IMR-90 (cell line): ENCODE results near the gene RERE. TPM values are rescaled to one million over a fixed set of nuclear protein-coding genes. Genes with fewer than 3 reads are reported as not detected.

Experiments used
- ATAC-seq: fragments of 200-7000 bp; cut with Tn5 transposase; 2 replicates; pipeline ENCODE4 v1.9.1; 2020; ENCODE audit warnings: low read depth, mild to moderate bottlenecking, moderate library complexity
- BruUV-seq: library from RNA; stranded (reverse); fragments of 400-500 nt; replicated peaks from 2 replicates; lab custom pipeline; 2021; lab: Mats Ljungman, UMichigan
- CTCF ChIA-PET: fragments of 300-600 bp; formaldehyde crosslinking; extraction: SDS; loops from one replicate; lab custom pipeline; 2021; ENCODE audit warnings: antibody characterized with exemption; lab: Yijun Ruan, JAX
- POLR2A ChIA-PET: fragments of 300-600 bp; sonication (Branson Sonifier 250); formaldehyde crosslinking; loops from one replicate; lab custom pipeline; 2022; ENCODE audit warnings: antibody characterized with exemption; ENCODE audit not compliant: unreplicated experiment; lab: Charles Lee
- DNase-seq: peaks from one replicate; pipeline ENCODE4 v3.0.0; 2013
- H2AFZ ChIP-seq: replicated peaks from 2 replicates; pipeline ENCODE3; 2013; ENCODE audit warnings: low read length, mild to moderate bottlenecking; ENCODE audit not compliant: poor library complexity
- H2AK5ac ChIP-seq: 2 replicates; pipeline ENCODE4 v1.6.1; 2013; ENCODE audit warnings: low read depth, low read length, inconsistent platforms
- H2AK9ac ChIP-seq: replicated peaks from 2 replicates; pipeline ENCODE3; 2013; ENCODE audit warnings: mild to moderate bottlenecking, low read depth, low read length, moderate library complexity; ENCODE audit not compliant: poor library complexity
- H2BK120ac ChIP-seq: 2 replicates; pipeline ENCODE4 v1.6.1; 2013; ENCODE audit warnings: low read depth, low read length, inconsistent platforms
- H2BK15ac ChIP-seq: 3 replicates; pipeline ENCODE4 v1.6.1; 2013; ENCODE audit warnings: low read depth, low read length, inconsistent platforms
- H2BK20ac ChIP-seq: 2 replicates; pipeline ENCODE4 v1.6.1; 2013; ENCODE audit warnings: low read depth, mild to moderate bottlenecking, inconsistent platforms, low read length, moderate library complexity
- H2BK5ac ChIP-seq: 2 replicates; pipeline ENCODE4 v1.6.1; 2013; ENCODE audit warnings: mild to moderate bottlenecking, low read depth, low read length, inconsistent platforms; ENCODE audit not compliant: poor library complexity, severe bottlenecking
- H3K14ac ChIP-seq: replicated peaks from 2 replicates; pipeline ENCODE4 v1.6.1; 2013; ENCODE audit warnings: low read depth, low read length, inconsistent platforms
- H3K18ac ChIP-seq: 2 replicates; pipeline ENCODE4 v1.6.1; 2013; ENCODE audit warnings: low read depth, low read length, control low read depth
- H3K23ac ChIP-seq: 2 replicates; pipeline ENCODE4 v1.6.1; 2013; ENCODE audit warnings: low read depth, low read length, inconsistent platforms
- H3K27ac ChIP-seq: 2 replicates; pipeline ENCODE4 v1.5.1; 2013; ENCODE audit warnings: mild to moderate bottlenecking, control low read depth, low read length; ENCODE audit not compliant: insufficient read depth
- H3K27me3 ChIP-seq: 2 replicates; pipeline ENCODE4 v1.6.1; 2013; ENCODE audit warnings: low read length; ENCODE audit not compliant: control insufficient read depth, insufficient read depth
- H3K36me3 ChIP-seq: 2 replicates; pipeline ENCODE4 v1.6.1; 2013; ENCODE audit warnings: low read length, mixed read lengths; ENCODE audit not compliant: control insufficient read depth, insufficient read depth
- H3K4ac ChIP-seq: 2 replicates; pipeline ENCODE4 v1.6.1; 2013; ENCODE audit warnings: low read depth, low read length, inconsistent platforms
- H3K4me1 ChIP-seq: 2 replicates; pipeline ENCODE4 v1.6.1; 2013; ENCODE audit warnings: low read length, mixed read lengths; ENCODE audit not compliant: control insufficient read depth, insufficient read depth
- H3K4me2 ChIP-seq: 2 replicates; pipeline ENCODE4 v1.6.1; 2013; ENCODE audit warnings: low read depth, mild to moderate bottlenecking, control low read depth, low read length, moderate library complexity
- H3K4me3 ChIP-seq: 2 replicates; pipeline ENCODE4 v1.5.1; 2013; ENCODE audit warnings: low read depth, mild to moderate bottlenecking, control low read depth, low read length, moderate library complexity; ENCODE audit not compliant: insufficient read depth
- H3K56ac ChIP-seq: 2 replicates; pipeline ENCODE4 v1.6.1; 2013; ENCODE audit warnings: low read length, inconsistent platforms; ENCODE audit not compliant: insufficient read depth; ENCODE audit errors: extremely low read depth
- H3K79me1 ChIP-seq, 2 experiments: 2 replicates each; pipeline ENCODE4 v1.6.1; 2013; ENCODE audit warnings: low read length in 2 of 2, inconsistent platforms in 1 of 2, low read depth in 1 of 2
- H3K9ac ChIP-seq: 2 replicates; pipeline ENCODE4 v1.6.1; 2013; ENCODE audit warnings: low read depth, low read length, control low read depth
- H3K9me1 ChIP-seq: 2 replicates; pipeline ENCODE4 v1.6.1; 2013; ENCODE audit warnings: low read length, inconsistent platforms; ENCODE audit not compliant: insufficient read depth
- H3K9me3 ChIP-seq: 2 replicates; pipeline ENCODE4 v1.6.1; 2013; ENCODE audit warnings: low read length; ENCODE audit not compliant: control insufficient read depth, insufficient read depth
- H4K20me1 ChIP-seq: 2 replicates; pipeline ENCODE4 v1.6.1; 2013; ENCODE audit warnings: low read length, inconsistent platforms; ENCODE audit not compliant: insufficient read depth
- H4K5ac ChIP-seq: 2 replicates; pipeline ENCODE4 v1.6.1; 2013; ENCODE audit warnings: mild to moderate bottlenecking, low read depth, low read length, control low read depth
- H4K8ac ChIP-seq, 2 experiments: 2 replicates each; pipeline ENCODE4 v1.6.1; 2013; ENCODE audit warnings: low read depth in 2 of 2, low read length in 2 of 2, control low read depth in 1 of 2, inconsistent platforms in 1 of 2
- H4K91ac ChIP-seq: 2 replicates; pipeline ENCODE4 v1.6.1; 2013; ENCODE audit warnings: low read depth, low read length, inconsistent platforms; ENCODE audit not compliant: insufficient read depth
- MAZ ChIP-seq: IDR thresholded peaks from 2 replicates; pipeline ENCODE4 v1.6.1; 2012; ENCODE audit warnings: low read depth, mild to moderate bottlenecking, low read length, improper control_type of control experiment, moderate library complexity, borderline replicate concordance
- POLR2A ChIP-seq: IDR thresholded peaks from 2 replicates; pipeline ENCODE4 v1.6.1; 2012; ENCODE audit warnings: mild to moderate bottlenecking, low read depth, low read length
- RAD21 ChIP-seq: IDR thresholded peaks from 2 replicates; pipeline ENCODE4 v1.6.1; 2012; ENCODE audit warnings: low read length, improper control_type of control experiment
- SMC3 ChIP-seq: fragments of 150-350 bp; IDR thresholded peaks from 2 replicates; pipeline ENCODE4 v1.6.1; 2016; ENCODE audit warnings: low read depth, mild to moderate bottlenecking, antibody characterized with exemption, low read length, moderate library complexity
- WGBS, 2 experiments: methylation state at CpG; one replicate each; pipeline versions ENCODE4 v1.1.5 to v1.1.7; 2013; ENCODE audit warnings: missing lambda C conversion rate in 2 of 2; ENCODE audit not compliant: insufficient read length in 1 of 2; ENCODE audit errors: extremely low coverage in 2 of 2; 5-methylcytosine and 5-hydroxymethylcytosine counted together
- dilution Hi-C: fragments of 300-500 bp; cut with HindIII; formaldehyde crosslinking; loops from one replicate; pipeline ENCODE4 v1.14.3; 2018; ENCODE audit warnings: low sequenced_read_pairs; ENCODE audit not compliant: unreplicated experiment
- in situ Hi-C: fragments of 300-500 bp; cut with MboI; formaldehyde crosslinking; loops from 3 replicates; pipeline ENCODE4 v1.14.3; 2019; ENCODE audit warnings: low sequenced_read_pairs, inconsistent platforms, mixed read lengths
- intact Hi-C: fragments of 100-400 bp; cut with micrococcal nuclease; formaldehyde crosslinking; loops from 2 replicates; pipeline ENCODE4 v1.10.0; 2022
- polyA plus RNA-seq, 3 experiments: library from polyadenylated mRNA; depleted of rRNA; stranded (reverse); fragments of >200 nt; gene quantifications; 2 replicates each; pipeline ENCODE4 v1.2.3, GENCODE V29; 2012; ENCODE audit warnings: low replicate concordance in 1 of 3
- total RNA-seq: library from RNA; depleted of rRNA; stranded (reverse); fragments of >200 nt; gene quantifications from 2 replicates; pipeline ENCODE4 v1.2.3, GENCODE V29; 2012
- TF ChIP-seq, protein P1 (sequence below): conservative IDR thresholded peaks from 2 replicates; pipeline ENCODE4 v1.5.1; 2012; ENCODE audit warnings: mild to moderate bottlenecking, low read depth, low read length, improper control_type of control experiment

RERE gene
- total and polyA plus RNA-seq, 2 of the 4 experiments (the other 2 are of a cell fraction) = 11.5 to 25.1 TPM

DNA sequence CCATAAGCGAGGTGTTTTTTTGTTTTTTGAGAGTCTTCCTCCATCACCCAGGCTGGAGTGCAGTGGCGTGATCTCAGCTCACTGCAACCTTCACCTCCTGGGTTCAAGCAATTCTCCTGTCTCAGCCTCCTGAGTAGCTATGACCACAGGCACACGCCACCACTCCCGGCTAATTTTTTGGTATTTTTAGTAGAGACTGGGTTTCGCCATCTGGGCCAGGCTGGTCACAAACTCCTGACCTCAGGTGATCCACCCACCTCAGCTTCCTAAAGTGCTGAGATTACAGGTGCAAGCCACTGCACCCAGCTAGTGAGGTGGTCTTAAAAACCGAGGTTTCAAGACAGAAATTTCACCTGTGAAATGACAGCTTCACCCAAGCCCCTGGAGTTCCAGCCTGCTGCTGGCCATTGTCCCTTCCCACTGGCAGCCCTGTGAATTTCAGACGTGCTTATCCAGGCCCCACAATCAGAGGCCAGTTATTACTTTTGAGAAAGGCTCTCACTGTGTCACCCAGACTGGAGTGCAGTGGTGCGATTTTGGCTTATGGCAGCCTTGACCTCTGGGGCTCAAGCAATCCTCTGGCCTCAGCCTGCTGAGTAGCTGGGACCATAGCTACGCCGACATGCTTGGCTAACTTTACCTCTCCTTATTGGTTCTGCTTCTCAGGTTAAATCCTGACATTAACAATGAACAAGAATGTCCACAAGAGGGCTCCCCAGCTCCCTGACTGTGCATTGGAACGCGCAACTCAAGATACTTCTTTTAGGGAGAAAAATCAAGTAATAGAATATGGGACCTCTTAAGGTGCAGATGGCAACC lies 41.7 kb upstream of the RERE start:
- peak; percentile 67 for DNase-seq
- 95% methylated on average over 2 of the region's 12 CpGs; no CpG with 5 or more reads in 1 of the 2 experiments for WGBS, 2 experiments

More for the DNA sequence above, 41.7 kb upstream of the RERE start:
- Histone ChIP-seq H3K36me3 (peaks cover 60% of the 10 kb centered on the region), H3K4me3 (no peak overlapping the region), H2AFZ (no peak overlapping the region), H2AK9ac (no peak overlapping the region), H3K9ac (no peak overlapping the region), H3K14ac (no peak overlapping the region), H4K8ac (no peak overlapping the region), H3K23ac (no peak overlapping the region), H2BK120ac (no peak overlapping the region), H3K79me1 (peaks cover 17 to 49% of the 10 kb centered on the region in 2 experiments), H3K4me2 (no peak overlapping the region), H2BK15ac (no peak overlapping the region), H3K18ac (no peak overlapping the region), H3K56ac (no peak overlapping the region), H2BK20ac (no peak overlapping the region), H3K9me3 (no peaks in the 10 kb centered on the region), H3K27me3 (no peaks in the 10 kb centered on the region), H2AK5ac (peak overlapping the region; percentile 20; the same call in 1 of the 2 replicates), H4K91ac (no peak overlapping the region), H4K20me1 (peaks cover 75% of the 10 kb centered on the region), H3K9me1 (peaks cover 6% of the 10 kb centered on the region; the same call in 1 of the 2 replicates), H3K4ac (no peak overlapping the region), H2BK5ac (no peak overlapping the region), H3K27ac (no peak overlapping the region), H4K5ac (no peak overlapping the region), H3K4me1 (peaks cover 8% of the 10 kb centered on the region)
- in situ Hi-C loops (loop anchor here (25.0 kb wide), 1 partner anchor 872 kb away; no protein-coding TSS in a partner anchor), dilution Hi-C loops (no loop called here), intact Hi-C loops (loop anchor here (1.0 to 10.0 kb wide), 2 partner anchors 129 to 394 kb away; no protein-coding TSS in a partner anchor)
- CTCF ChIA-PET = interaction anchor here (0.5 to 2.0 kb wide), 5 partner anchors 10 to 132 kb away, joined by 3 to 15 read pairs (median 3); no protein-coding TSS in a partner anchor
- POLR2A ChIA-PET = interaction anchor here (0.5 kb wide), 1 partner anchor 263 kb away, joined by 4 read pairs; no protein-coding TSS in a partner anchor
- peak; percentile 38 for ATAC-seq
- TF ChIP-seq, protein P1, sequence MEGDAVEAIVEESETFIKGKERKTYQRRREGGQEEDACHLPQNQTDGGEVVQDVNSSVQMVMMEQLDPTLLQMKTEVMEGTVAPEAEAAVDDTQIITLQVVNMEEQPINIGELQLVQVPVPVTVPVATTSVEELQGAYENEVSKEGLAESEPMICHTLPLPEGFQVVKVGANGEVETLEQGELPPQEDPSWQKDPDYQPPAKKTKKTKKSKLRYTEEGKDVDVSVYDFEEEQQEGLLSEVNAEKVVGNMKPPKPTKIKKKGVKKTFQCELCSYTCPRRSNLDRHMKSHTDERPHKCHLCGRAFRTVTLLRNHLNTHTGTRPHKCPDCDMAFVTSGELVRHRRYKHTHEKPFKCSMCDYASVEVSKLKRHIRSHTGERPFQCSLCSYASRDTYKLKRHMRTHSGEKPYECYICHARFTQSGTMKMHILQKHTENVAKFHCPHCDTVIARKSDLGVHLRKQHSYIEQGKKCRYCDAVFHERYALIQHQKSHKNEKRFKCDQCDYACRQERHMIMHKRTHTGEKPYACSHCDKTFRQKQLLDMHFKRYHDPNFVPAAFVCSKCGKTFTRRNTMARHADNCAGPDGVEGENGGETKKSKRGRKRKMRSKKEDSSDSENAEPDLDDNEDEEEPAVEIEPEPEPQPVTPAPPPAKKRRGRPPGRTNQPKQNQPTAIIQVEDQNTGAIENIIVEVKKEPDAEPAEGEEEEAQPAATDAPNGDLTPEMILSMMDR = peak; percentile 60
- TF ChIP-seq RAD21 (peak; percentile 56), POLR2A (no peak), SMC3 (peak; percentile 47), MAZ (no peak)
- BruUV-seq = no TSS peak
